H1 (cell line): ENCODE data around the gene CTIF. TPM values are rescaled to one million over a fixed set of nuclear protein-coding genes. Genes with fewer than 3 reads are reported as not detected.

Experiments
- CEBPB ChIP-seq: IDR thresholded peaks from 2 replicates; pipeline ENCODE4 v1.6.1; 2012; ENCODE audit warnings: low read depth, low read length
- CHD7 ChIP-seq: fragments of 300-600 bp; sonication (generic); IDR thresholded peaks from 2 replicates; pipeline ENCODE4 v1.7.1; 2012; ENCODE audit warnings: low read length, moderate library complexity, mild to moderate bottlenecking, inconsistent platforms; ENCODE audit not compliant: insufficient replicate concordance
- CTBP2 ChIP-seq: IDR thresholded peaks from 2 replicates; pipeline ENCODE4 v1.7.0; 2011; ENCODE audit warnings: borderline replicate concordance, mild to moderate bottlenecking, moderate library complexity, mixed read lengths, low read length; ENCODE audit not compliant: insufficient read depth, insufficient read length
- FOSL1 ChIP-seq: IDR thresholded peaks from 2 replicates; pipeline ENCODE4 v1.6.1; 2011; ENCODE audit warnings: mild to moderate bottlenecking, low read depth, low read length, moderate library complexity; ENCODE audit not compliant: insufficient read depth
- GABPA ChIP-seq: IDR thresholded peaks from 2 replicates; pipeline ENCODE4 v1.6.1; 2011; ENCODE audit warnings: mild to moderate bottlenecking, low read length, moderate library complexity, borderline replicate concordance; ENCODE audit not compliant: insufficient read depth
- RNF2 ChIP-seq: fragments of 200-900, 300-1000 bp; sonication (generic); IDR thresholded peaks from 2 replicates; pipeline ENCODE4 v1.7.1; 2016; ENCODE audit warnings: borderline replicate concordance, low read depth, mild to moderate bottlenecking, antibody characterized with exemption, low read length; ENCODE audit not compliant: poor library complexity, severe bottlenecking; ENCODE audit errors: missing control alignments
- RXRA ChIP-seq: IDR thresholded peaks from 2 replicates; pipeline ENCODE4 v1.6.1; 2011; ENCODE audit warnings: low read depth, mild to moderate bottlenecking, low read length, moderate library complexity; ENCODE audit not compliant: insufficient read depth
- TEAD4 ChIP-seq: IDR thresholded peaks from 2 replicates; pipeline ENCODE4 v1.6.1; 2012; ENCODE audit warnings: low read depth, low read length, inconsistent platforms, mixed read lengths
- polyA plus RNA-seq, 7 experiments: library from polyadenylated mRNA; depleted of rRNA in 3 of 7; stranded (reverse) in 5 of 7; unstranded in 2 of 7; fragments of >200 nt in 5 of 7; fragments of 200-250 nt in 2 of 7; gene quantifications; 1 replicate in 5 of 7; 2 replicates in 1 of 7; 4 replicates in 1 of 7; pipeline versions ENCODE4 v1.2.1 to v1.2.3, GENCODE V29; 2011 to 2013; ENCODE audit warnings: missing spikeins in 2 of 7, mixed read lengths in 2 of 7
- total RNA-seq: library from RNA; stranded (reverse); fragmentation: NEBNext Ultra II Directional; extraction: Animal tissue kit (Norgen Biotek cat#: 25700); gene quantifications from 2 replicates; pipeline ENCODE4 v1.2.1, GENCODE V29; 2021
- TF ChIP-seq, protein P1 (sequence below): IDR thresholded peaks from 2 replicates; pipeline ENCODE4 v1.6.1; 2011; ENCODE audit warnings: low read depth, mild to moderate bottlenecking, low read length; ENCODE audit not compliant: insufficient read depth
- TF ChIP-seq, protein P2 (sequence below): IDR thresholded peaks from 2 replicates; pipeline ENCODE4 v1.6.1; 2012; ENCODE audit warnings: inconsistent platforms

Gene CTIF
- total and polyA plus RNA-seq, 2 of the 8 experiments (the other 6 are each of a cell fraction or from before 2014, with no cell fraction given), result 9.0 to 17.8 TPM

GRCh38 chr18:48671561-48671945 is 132.7 kb downstream of the CTIF start (continued):
- TF ChIP-seq CHD7 (no peak), TEAD4 (no peak), GABPA (no peak), FOSL1 (no peak), CTBP2 (no peak), RNF2 (no peak), RXRA (no peak), CEBPB (no peak)
- TF ChIP-seq, protein P1, sequence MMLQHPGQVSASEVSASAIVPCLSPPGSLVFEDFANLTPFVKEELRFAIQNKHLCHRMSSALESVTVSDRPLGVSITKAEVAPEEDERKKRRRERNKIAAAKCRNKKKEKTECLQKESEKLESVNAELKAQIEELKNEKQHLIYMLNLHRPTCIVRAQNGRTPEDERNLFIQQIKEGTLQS, result no peak
- TF ChIP-seq, protein P2, sequence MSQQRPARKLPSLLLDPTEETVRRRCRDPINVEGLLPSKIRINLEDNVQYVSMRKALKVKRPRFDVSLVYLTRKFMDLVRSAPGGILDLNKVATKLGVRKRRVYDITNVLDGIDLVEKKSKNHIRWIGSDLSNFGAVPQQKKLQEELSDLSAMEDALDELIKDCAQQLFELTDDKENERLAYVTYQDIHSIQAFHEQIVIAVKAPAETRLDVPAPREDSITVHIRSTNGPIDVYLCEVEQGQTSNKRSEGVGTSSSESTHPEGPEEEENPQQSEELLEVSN, result no peak
